Breast epithelium (tissue), 3 donors: Measurements from ENCODE around the gene ABCA13.

ENCODE experiments used
- POLR2A ChIP-seq: fragments of 450-650 bp; IDR thresholded peaks from one replicate; pipeline ENCODE4 v1.6.1; 2016; ENCODE audit warnings: antibody characterized with exemption, mild to moderate bottlenecking, moderate library complexity
- POLR2AphosphoS5 ChIP-seq, 3 donors: sonication (generic); formaldehyde crosslinking; IDR thresholded peaks; one replicate each; pipeline ENCODE4 v1.6.1; 2017; ENCODE audit warnings: antibody characterized with exemption in 3 of 3
- TF ChIP-seq, protein P1 (sequence below), 3 donors: fragments of 450-650 bp; IDR thresholded peaks; one replicate each; pipeline ENCODE4 v1.5.1; 2016 to 2017; ENCODE audit warnings: antibody characterized with exemption in 3 of 3, mild to moderate bottlenecking in 3 of 3, moderate library complexity in 3 of 3

DNA sequence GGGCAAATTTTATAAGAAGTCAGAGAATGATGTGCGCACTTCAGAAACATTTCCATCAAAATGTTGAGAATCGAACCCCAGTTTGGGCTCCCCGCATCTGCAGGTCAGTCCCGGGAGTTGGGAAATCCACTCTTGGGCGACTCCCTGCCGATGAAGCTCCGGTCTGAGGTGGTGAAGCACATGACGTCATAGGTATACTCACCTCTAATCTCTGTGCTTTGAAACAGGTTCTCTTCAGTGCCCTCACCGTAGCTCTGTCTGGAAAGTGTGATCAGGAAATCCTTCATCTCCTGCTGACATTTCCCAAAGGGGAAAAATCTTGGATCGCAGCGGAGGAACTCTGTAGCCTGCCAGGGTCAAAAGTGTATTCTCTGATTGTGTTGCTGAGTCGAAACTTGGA lies 138.5 kb downstream of the ABCA13 start:
- TF ChIP-seq POLR2A (no peak), POLR2AphosphoS5 (IDR thresholded peaks at IDR 0.05) (no peak)
- TF ChIP-seq, protein P1, sequence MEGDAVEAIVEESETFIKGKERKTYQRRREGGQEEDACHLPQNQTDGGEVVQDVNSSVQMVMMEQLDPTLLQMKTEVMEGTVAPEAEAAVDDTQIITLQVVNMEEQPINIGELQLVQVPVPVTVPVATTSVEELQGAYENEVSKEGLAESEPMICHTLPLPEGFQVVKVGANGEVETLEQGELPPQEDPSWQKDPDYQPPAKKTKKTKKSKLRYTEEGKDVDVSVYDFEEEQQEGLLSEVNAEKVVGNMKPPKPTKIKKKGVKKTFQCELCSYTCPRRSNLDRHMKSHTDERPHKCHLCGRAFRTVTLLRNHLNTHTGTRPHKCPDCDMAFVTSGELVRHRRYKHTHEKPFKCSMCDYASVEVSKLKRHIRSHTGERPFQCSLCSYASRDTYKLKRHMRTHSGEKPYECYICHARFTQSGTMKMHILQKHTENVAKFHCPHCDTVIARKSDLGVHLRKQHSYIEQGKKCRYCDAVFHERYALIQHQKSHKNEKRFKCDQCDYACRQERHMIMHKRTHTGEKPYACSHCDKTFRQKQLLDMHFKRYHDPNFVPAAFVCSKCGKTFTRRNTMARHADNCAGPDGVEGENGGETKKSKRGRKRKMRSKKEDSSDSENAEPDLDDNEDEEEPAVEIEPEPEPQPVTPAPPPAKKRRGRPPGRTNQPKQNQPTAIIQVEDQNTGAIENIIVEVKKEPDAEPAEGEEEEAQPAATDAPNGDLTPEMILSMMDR (IDR thresholded peaks at IDR 0.05) = no peak
